ENCODE results near the gene CDC123.

- TF ChIP-seq CTCF (conservative IDR thresholded peaks at IDR 0.05; ENCODE audit: low read depth, low read length) (no peak), RFX5 (IDR thresholded peaks at IDR 0.05; ENCODE audit: low read depth, low read length) (no peak), RAD21 (IDR thresholded peaks at IDR 0.05; ENCODE audit: low read length) (no peak), POLR2A (IDR thresholded peaks at IDR 0.05; ENCODE audit: low read depth, low read length) (no peak), CEBPB (IDR thresholded peaks at IDR 0.05; ENCODE audit: low read depth, low read length) (peak; percentile 98), USF2 (IDR thresholded peaks at IDR 0.05; ENCODE audit: low read depth, low read length) (peak; percentile 82), MXI1 (IDR thresholded peaks at IDR 0.05; ENCODE audit: borderline replicate concordance, low read depth, low read length) (no peak), SMC3 (IDR thresholded peaks at IDR 0.05; ENCODE audit: low read depth, low read length) (no peak), MAZ (IDR thresholded peaks at IDR 0.05; ENCODE audit: borderline replicate concordance, low read depth, low read length) (no peak), ELK1 (IDR thresholded peaks at IDR 0.05; ENCODE audit: borderline replicate concordance, low read depth, low read length) (no peak), NFE2L2 (IDR thresholded peaks at IDR 0.05; ENCODE audit: low read depth, low read length) (0 out of 2 replicates have a peak, but pooled peaks have one; percentile 18), BHLHE40 (IDR thresholded peaks at IDR 0.05; ENCODE audit: low read depth, low read length) (peak; percentile 21; the same call in 1 of the 2 replicates), RCOR1 (IDR thresholded peaks at IDR 0.05; ENCODE audit: insufficient replicate concordance, low read length) (no peak)
Measured at GRCh38 chr10:12193193-12193592, 2.8 kb upstream of the CDC123 start.

Data from IMR-90 (cell line).